NOMO-1 treated with DMSO at 0.1 percent for 48 hours (cell line): ENCODE measurements around the gene HMGCL.
A peak's percentile ranks its signal among the peaks of the same experiment; 100 is the strongest.
"Not testable (repeated sequence)": the region's sequence is repeated elsewhere in the genome, so short reads cannot be mapped to it uniquely, and the experiment has no call there.

Source experiments
- DNase-seq: peaks from one replicate; lab custom pipeline; 2025; ENCODE audit not compliant: unreplicated experiment; lab: John Stamatoyannopoulos, UW

The HMGCL gene

DNA sequence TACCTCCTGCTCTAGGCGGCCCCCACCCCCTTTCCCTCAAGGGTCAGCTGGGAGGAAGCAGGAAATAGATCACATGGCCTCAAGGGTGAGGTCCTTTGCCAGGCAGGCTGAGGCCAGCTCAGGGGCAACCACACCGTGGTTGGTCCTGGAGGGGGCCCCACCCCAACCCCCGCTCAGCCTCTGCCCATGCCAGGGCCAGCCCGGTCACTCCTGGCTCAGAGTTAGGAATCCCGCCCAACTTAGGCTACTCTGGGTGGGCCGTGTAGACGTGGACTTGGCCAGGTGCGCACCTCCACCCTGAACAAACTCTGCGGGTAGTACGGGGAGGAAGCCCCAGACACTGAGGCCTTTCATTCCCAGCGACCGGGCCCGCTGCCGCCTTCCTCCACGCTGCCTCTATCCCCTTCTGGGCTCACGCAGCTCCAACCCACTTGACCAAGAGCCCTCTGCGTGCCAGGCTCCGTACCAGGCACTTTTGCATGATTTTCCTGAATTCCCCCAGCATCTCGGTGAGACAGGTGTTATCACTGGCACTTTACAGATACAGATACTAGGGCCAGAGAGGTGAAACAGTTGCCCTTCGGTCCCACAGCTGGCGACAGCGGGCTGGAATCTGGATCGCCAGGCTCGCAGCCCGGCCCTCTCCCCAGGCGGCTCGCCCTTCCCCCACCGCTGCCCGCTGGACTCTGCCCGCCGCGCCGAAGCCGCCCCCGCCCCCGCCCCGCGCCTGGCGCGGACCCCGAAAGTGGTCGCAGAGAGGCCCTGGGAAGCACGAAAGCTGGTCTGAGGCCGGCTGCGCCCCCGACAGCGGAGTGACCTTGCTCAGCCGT, 25.4 kb downstream of the HMGCL start:
- DNase-seq, result peak; percentile 84

DNA sequence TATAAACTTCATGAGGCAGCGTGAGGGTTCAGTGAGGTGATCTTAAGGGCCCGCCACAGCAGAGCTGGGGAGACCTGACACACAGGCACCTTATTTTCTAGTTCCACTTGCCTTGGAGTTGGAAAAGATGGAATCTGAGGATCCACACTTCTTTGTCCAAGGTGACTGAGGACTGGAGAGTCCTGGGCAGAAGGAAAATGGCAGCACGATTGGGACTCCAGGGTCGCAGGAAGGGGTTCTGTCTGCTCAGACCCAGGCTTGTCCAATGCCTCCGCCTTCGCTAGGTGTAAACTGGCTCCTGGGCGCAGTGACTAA, 26.0 kb downstream of the HMGCL start:
- DNase-seq, result no peak

DNA sequence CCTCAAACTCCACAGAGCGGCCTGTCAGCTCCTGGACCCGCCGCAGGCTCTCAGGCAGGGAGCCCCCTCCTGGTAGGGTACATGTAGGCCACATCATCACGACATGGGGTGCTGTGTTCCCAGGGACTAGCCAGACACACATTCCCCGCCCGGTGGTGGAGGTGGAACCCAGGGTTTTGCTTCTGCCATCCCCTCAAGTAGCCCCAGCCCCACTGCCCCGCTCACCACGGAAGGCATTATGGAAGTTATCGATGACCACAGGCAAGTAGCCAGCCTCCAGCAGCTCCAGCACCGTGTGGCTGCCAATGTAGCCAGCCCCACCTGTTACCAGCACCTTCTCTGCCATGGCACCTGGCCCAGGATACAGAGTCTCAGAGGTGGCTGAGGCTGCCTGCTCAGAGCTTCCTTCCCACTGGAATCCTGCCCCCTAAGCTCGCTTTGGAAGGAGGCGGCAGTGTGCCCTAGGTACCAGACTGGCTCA, 26.5 kb downstream of the HMGCL start:
- DNase-seq, result no peak

DNA sequence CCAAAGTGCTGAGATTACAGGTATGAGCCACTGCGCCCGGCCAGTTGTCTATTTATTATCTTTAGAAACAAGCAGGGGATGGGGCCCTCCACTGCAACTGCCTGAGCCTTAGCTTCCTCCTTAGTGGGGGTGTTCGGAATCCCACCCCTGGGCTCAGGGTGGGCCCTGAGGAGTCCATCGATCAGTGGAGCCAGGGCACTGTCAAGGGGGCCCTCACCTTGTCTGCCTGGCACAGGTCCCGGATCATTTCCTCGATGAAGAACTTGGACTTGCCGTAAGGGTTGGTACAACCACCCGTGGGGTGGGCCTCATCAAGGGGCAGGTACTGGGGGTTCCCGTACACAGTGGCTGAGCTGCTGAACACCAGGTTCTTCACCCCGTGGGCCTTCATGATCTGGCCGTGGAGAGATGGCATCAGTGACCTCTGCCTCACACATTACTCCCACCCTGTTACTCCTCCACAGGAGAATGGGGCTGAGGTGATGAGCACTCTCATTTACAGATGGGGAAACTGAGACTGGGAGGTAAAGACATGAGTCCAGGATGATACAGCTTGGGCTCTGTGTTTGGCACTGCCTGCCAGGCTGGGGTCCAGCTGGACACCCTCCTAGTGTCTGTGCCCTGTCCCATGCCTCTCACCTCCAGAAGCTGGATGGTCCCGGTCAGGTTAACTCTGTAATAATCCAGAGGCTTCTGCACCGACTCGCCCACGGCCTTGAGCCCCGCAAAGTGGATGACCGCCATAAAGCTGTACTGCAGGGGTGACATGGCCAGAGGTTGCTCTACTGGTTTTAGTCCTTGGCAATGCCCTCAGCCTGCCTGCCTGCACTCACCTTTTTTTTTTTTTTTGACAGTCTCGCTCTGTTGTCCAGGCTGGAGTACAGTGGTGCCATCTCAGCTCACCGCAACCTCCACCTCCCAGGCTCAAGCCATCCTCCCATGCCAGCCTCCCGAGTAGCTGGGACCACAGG, 27.5 kb downstream of the HMGCL start:
- no peak for DNase-seq

DNA sequence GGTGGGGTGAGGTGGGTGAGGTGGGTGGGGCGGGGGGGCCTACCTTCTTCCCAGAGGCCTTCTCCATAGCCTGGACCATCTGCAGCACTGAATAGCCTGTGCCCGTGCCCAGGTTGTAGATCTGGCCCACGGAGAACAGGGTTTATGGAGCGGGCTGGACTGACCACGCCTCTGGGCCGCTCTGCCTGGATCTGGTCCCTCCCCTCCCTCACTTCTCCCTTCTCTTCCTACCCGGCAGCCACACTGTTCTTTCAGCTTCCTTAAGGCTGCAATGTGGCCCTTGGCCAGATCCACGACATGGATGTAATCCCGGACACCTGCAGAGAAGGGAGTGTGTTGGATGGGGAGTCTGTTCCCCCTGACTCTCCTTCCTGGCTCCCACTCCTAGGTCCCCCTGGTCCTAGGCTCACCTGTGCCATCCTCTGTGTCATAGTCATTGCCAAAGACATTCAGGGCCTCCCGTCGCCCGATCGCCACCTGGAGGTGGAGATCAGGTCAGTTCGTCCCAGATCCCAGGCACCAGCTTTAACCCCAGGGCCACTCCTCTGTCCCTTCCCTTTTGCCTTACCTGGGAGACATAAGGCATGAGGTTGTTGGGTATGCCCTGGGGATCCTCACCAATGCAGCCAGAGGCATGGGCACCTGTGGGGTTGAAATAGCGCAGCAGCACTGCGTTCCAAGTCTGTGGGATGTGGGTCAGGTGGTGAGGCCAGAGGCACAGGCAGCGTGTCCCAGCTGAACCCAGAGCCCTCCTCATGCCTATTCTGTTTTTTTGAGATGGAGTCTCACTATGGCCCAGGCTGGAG, 28.6 kb downstream of the HMGCL start:
- no peak for DNase-seq

DNA sequence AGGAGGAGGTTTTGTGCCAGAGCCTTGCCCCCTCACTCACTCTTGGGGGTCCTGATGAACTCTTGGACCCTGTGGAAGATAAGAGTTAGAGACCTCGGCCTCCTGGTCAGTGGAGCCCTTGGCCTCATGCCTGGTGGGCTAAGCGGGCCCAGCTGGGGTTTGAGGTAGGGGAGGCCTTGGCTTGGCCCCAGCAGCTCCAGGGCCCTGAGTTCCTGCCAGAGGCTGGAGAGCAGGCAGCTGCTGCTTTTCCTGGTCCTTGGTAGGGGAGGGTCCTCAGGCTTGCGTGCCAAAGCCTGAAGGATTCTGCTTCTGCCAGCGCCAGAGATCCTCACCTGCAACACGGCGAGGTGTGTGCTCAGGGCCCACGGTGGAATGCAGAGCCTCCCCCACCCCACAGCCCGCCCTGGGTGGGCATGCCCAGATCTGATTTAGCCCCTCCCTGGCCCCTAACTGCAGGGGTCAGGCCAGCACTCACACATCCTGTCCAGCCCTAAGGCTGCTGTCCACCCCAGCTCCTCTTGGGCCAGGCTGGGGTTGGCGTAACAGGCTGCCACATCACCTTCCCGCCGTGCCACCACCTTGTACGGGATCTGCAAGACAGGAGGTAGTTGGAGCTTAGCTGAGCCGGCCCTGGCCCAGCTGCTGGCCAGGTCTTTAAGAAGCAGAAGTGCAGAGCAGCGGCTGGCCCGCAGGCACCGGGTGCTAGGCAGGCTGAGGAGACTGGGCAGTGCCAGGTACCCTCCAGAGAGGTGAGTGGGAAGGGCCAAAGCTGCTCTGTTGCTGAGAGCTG, 29.4 kb downstream of the HMGCL start:
- DNase-seq, result no peak

- not testable (repeated sequence) for DNase-seq
Measured at GRCh38 chr1:23794732-23795182, 30.5 kb downstream of the HMGCL start.

GRCh38 chr1:23793861-23794731, 31.1 kb downstream of the HMGCL start:
- no peak for DNase-seq

- peak; percentile 43 for DNase-seq
Measured at GRCh38 chr1:23793018-23793781, 32.0 kb downstream of the HMGCL start.

DNA sequence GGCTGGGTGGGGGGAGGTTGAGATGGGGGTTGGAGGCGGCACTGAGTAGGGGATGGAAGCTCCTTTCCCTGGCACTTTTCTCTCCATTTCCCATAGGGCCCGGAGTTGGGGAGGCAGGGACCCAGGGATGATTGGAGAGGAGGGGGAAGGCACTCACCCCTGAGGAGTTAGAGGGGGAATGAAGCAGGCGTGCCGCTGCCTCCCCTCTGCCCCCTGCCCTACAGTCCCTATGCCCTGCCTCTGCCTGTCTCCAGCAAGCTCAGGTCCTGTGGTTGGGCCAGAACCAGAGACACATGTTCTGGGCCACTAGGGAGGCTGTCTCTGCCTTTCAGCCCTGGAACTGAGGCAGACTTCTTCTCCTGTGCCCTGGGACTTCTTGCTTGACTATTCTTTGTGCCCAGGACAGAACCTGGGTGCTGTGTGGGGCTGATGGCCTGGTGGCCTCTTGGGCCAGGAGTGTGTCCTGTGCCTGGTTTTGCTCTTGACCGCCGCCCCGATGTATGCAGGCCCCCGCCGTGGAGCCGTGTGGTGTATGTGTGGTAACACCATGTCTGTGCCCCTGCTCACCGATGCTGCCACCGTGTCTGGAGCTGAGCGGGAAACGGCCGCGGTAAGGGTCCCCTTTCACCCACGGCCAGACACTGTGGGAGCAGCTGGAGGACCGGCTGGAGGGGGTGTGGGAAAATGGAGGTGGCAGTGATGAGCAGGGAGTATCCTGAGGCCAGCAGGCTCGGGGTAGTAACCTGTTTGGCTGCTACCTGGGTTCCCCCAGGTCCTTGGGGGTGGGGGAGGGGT, 32.9 kb downstream of the HMGCL start:
- no peak for DNase-seq

GRCh38 chr1:23791516-23792047, 33.6 kb downstream of the HMGCL start:
- DNase-seq, result no peak

- peak; percentile 82 for DNase-seq
Measured at GRCh38 chr1:23790696-23791515, 34.3 kb downstream of the HMGCL start, which contains the start of gene LYPLA2. TSS of gene LYPLA2 (plus strand) at chr1:23791145. CDS start at chr1:23792683, 1,538 bp downstream.

DNA sequence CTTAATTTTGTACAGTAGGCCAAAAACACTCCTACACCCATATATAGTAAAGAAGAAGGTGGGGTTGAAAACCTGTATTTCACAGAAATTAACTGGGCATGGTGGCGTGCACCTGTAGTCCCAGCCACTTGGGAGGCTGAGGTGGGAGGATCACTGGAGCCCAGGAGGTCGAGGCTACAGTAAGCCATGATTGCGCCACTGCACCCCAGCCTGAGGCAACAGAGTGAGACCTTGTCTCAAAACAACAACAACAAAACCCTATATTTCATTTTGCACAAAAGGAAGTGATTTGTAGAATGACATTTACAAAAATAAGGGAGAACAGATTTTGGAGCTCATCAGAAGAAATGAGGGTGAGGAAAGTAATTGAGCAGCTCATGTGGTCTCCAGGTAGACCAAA, 36.5 kb downstream of the HMGCL start:
- no peak for DNase-seq

- no peak for DNase-seq
Measured at GRCh38 chr1:23787701-23788100, 37.5 kb downstream of the HMGCL start.

GRCh38 chr1:23784846-23785245, 40.4 kb downstream of the HMGCL start:
- no peak for DNase-seq

GRCh38 chr1:23783141-23783540, 42.1 kb downstream of the HMGCL start:
- not testable (repeated sequence) for DNase-seq
